Erythroblast (primary cell): ENCODE data around the gene DSC3.

Experiments
- GATA1 ChIP-seq: IDR thresholded peaks from 2 replicates; pipeline ENCODE4 v1.6.1; 2011; ENCODE audit warnings: low read depth, mild to moderate bottlenecking, control low read depth, low read length, moderate library complexity
- POLR2A ChIP-seq: IDR thresholded peaks from 2 replicates; pipeline ENCODE4 v1.6.1; 2011; ENCODE audit warnings: mild to moderate bottlenecking, low read length

DNA sequence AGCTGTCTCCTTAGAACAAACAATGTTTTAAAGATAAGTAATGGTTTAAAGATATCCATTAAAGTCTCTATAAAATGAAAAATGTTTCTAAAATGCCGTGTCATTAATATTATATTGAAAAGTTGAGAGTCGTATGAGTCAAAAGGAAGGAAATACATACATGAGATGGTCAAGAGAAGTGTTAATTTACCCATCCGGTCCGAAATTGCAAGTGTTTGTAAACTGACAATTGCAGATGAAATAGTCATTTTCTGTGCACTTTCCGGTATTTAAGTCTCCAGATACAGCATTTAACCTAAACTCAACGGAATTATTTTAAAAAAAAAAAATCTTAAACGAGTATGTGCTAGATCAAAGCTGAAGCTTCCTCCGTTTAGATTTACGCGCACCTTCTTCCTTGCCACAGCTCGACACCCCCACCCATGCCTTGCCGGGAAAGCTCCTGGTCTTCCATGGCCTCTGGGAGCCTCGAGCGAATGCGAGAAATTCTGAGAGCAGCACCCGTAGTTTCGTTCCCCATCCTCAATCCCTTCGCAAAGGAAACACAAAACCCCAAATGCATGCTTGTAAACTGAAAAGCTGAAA, 1.8 kb downstream of the DSC3 start:
- TF ChIP-seq POLR2A, result no peak
- TF ChIP-seq GATA1, result no peak
